Lower leg skin (tissue), 4 donors: Measurements from ENCODE around the gene DGLUCY. TPM values are rescaled to one million over a fixed set of nuclear protein-coding genes. Genes with fewer than 3 reads are reported as not detected.
A peak's percentile ranks its signal among the peaks of the same experiment; 100 is the strongest.

Source experiments
- DNase-seq, 2 donors: peaks; one replicate each; pipeline ENCODE4 v3.0.0-alpha.2; 2019; ENCODE audit warnings: low spot score in 2 of 2
- H3K4me3 ChIP-seq: fragments of 200-600 bp; sonication (generic); 2 replicates; pipeline ENCODE4 v1.5.1; 2017; ENCODE audit warnings: mild to moderate bottlenecking, low read depth; ENCODE audit not compliant: poor library complexity, severe bottlenecking
- POLR2A ChIP-seq, 2 donors: fragments of 450-650 bp; IDR thresholded peaks; one replicate each; pipeline ENCODE4 v1.6.1; 2016 to 2017; ENCODE audit warnings: antibody characterized with exemption in 2 of 2, mild to moderate bottlenecking in 1 of 2, moderate library complexity in 1 of 2
- WGBS, 2 donors: methylation state at CpG; one replicate each; pipeline ENCODE4 v1.1.5; 2018; 5-methylcytosine and 5-hydroxymethylcytosine counted together
- intact Hi-C: fragments of 100-400 bp; cut with DNase I; formaldehyde crosslinking; loops from one replicate; pipeline ENCODE4 v1.15.0; 2023; ENCODE audit warnings: low total_unique reads
- total RNA-seq, 4 donors: library from RNA; depleted of rRNA; stranded (reverse); fragments of >200 nt; gene quantifications; one replicate each; pipeline ENCODE4 v1.1.0, GENCODE V29; 2016
- TF ChIP-seq, protein P1 (sequence below), 3 donors: fragments of 450-650 bp; IDR thresholded peaks; one replicate each; pipeline ENCODE4 v1.5.1; 2016; ENCODE audit warnings: antibody characterized with exemption in 3 of 3, mild to moderate bottlenecking in 3 of 3, moderate library complexity in 2 of 3

Gene DGLUCY
- total RNA-seq, 4 donors from 2014 or later = 27.8 to 65.0 (median 61.3) TPM

DNA sequence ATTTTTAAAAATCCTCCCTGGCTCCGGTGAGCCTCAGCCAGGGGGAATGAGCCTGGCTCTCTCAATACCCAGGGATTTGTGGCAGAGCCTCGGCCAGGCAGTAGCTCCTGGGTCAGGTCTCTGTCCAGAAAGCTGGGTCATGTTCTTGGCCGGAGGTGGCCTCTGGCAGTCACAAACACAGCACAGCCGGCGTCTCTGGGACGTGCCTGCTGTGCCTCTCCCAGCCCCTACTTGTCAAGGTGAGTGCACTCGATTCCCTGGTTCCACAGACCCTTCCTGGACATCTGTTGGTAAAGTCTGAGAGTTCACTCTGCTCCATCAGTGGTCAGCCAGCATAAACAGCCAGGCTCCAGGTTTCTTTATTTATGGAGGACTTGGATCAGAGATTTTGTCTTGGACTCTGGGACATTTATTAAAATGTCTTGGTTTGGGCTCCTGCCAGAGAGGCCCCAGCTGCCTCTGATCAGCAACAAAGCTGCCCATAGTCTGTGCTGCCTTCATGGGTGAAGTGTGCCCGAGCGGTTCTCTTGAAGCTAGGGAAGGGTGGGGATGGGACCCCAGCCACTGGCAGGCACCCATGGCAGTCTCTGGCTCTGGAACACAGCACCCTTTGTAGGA lies 56.7 kb downstream of the DGLUCY start:
- no peak for DNase-seq
- intact Hi-C loops = loop anchor here (1.0 kb wide), 1 partner anchor 268 kb away; no protein-coding TSS in a partner anchor
- 29 to 53% methylated on average over 9 of the region's 9 CpGs for WGBS, 2 donors
- no peak overlapping the region for H3K4me3 ChIP-seq
- no peak for TF ChIP-seq POLR2A (IDR thresholded peaks at IDR 0.05)
- TF ChIP-seq, protein P1, sequence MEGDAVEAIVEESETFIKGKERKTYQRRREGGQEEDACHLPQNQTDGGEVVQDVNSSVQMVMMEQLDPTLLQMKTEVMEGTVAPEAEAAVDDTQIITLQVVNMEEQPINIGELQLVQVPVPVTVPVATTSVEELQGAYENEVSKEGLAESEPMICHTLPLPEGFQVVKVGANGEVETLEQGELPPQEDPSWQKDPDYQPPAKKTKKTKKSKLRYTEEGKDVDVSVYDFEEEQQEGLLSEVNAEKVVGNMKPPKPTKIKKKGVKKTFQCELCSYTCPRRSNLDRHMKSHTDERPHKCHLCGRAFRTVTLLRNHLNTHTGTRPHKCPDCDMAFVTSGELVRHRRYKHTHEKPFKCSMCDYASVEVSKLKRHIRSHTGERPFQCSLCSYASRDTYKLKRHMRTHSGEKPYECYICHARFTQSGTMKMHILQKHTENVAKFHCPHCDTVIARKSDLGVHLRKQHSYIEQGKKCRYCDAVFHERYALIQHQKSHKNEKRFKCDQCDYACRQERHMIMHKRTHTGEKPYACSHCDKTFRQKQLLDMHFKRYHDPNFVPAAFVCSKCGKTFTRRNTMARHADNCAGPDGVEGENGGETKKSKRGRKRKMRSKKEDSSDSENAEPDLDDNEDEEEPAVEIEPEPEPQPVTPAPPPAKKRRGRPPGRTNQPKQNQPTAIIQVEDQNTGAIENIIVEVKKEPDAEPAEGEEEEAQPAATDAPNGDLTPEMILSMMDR (IDR thresholded peaks at IDR 0.05) = no peak

DNA sequence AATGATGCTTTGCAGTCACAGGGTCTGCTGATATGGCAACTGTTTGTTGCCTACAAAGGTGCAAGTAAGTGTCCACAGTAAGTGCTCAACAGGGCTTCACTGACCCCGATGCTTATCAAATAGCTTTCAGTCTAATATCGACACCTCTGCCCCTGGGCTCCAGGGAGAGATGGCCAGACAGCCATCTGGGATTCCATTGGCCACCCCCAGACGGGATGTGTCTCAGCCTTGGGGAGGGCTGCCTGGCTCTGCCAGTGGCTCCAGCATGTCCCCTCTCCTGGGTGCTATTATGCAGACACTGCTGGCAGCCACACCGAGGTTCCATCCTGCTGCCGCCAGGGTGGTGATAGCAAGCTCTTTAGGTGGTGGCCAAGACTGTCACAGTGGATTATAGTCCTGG lies 57.4 kb downstream of the DGLUCY start:
- intact Hi-C loops = no loop called here
- no peak for DNase-seq
- no peak overlapping the region for H3K4me3 ChIP-seq
- no peak for TF ChIP-seq POLR2A (IDR thresholded peaks at IDR 0.05)
- TF ChIP-seq, protein P1 (IDR thresholded peaks at IDR 0.05) = no peak
- WGBS, 2 donors = 67 to 75% methylated on average over 3 to 5 of the region's 5 CpGs

DNA sequence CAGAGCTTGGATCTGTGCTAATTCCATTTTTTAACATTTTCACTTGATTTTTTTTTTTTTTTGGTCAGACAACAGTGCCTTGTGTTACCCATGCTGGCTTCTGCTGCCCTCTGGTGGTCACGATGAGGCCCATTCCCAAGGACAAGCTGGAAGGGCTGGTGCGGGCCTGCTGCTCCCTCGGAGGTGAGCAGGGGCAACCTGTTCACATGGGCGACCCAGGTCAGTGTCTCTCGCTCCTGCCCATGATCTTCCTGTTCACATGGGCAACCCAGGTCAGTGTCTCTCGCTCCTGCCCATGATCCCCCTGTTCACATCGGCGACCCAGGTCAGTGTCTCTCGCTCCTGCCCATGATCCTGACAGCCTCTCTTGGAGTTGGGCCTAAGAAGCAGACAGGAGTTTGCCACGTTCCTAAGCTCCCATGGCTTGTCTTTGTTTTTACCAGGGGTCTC lies 59.4 kb downstream of the DGLUCY start:
- no peak overlapping the region for H3K4me3 ChIP-seq
- peak; percentile 76 to 95 for DNase-seq
- 47 to 51% methylated on average over 9 to 10 of the region's 10 CpGs for WGBS, 2 donors
- TF ChIP-seq, protein P1 (IDR thresholded peaks at IDR 0.05) = peak in 1 of 3 donors; percentile 56
- no peak for TF ChIP-seq POLR2A (IDR thresholded peaks at IDR 0.05)
- intact Hi-C loops = no loop called here

DNA sequence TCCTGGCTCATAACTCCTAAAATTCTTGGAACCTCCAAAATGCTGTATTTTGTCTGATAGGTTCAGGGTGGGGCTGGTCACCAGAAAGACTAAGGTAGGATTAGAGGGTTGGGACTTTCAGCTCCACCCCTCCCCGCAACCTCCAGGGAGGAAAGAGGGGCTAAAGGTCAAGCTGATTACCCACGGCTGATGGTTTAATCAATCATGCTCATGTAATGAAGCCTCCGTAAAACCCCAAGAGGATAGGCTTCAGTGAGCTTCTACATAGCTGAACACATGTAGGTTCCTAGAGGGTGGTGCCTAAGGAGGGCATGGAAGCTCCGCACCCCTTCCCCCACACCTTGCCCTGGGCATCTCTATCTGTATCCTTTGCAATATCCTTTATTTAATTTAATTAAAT lies 60.0 kb downstream of the DGLUCY start:
- no peak for TF ChIP-seq POLR2A (IDR thresholded peaks at IDR 0.05)
- TF ChIP-seq, protein P1 (IDR thresholded peaks at IDR 0.05) = no peak
- intact Hi-C loops = no loop called here
- DNase-seq = no peak
- WGBS, 2 donors = 92% methylated on average over 4 of the region's 4 CpGs
- no peak overlapping the region for H3K4me3 ChIP-seq

DNA sequence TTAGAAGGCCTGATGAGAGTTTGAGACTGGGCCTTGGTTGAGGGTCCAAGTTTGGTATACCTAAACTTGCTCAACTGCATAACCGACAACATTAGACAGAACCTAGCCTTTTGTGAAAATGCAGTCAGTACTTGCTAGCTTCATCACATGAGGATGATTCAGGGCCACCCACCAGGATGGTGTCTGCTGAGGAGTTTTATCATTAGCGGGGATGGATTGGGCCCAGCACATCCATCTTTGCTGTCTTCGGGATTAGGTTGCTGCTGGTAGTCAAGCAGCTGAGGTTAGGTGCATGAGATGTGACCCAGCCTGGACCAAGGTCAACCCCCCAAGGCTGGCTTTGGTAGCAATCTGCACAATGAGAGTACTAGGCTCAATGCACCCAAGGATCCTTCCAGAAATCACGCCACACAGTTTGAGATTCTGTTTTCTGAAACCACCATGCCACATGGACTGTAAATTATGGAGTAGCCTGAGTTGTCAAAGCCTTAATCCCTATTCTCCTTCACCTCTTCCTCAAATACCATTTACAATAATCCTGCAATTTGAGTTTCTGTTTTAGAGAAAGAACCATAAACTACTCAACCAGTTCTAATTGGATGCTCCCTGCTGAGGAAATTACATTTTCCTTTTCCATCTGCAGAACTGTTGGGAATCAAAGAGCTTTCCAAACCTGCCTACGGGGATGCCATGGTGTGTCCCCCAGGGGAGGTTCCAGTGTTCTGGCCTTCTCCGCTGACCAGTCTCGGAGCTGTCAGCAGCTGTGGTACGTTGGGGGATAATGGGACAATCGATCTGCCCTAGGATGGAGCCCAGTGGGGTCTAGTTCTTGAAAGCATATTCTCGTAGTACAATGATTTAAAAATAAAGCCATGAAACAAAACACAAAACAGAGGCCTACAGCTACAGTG lies 61.7 kb downstream of the DGLUCY start:
- intact Hi-C loops = loop anchor here (2.0 kb wide), 1 partner anchor 111 kb away; no protein-coding TSS in a partner anchor
- DNase-seq = no peak
- no peak for TF ChIP-seq POLR2A (IDR thresholded peaks at IDR 0.05)
- TF ChIP-seq, protein P1 (IDR thresholded peaks at IDR 0.05) = no peak
- WGBS, 2 donors = 91% methylated on average over 10 of the region's 10 CpGs
- H3K4me3 ChIP-seq = no peak overlapping the region
